ENCODE data around the gene ADGRG7. TPM values are rescaled to one million over a fixed set of nuclear protein-coding genes. Genes with fewer than 3 reads are reported as not detected.

Gene ADGRG7
- polyA plus RNA-seq, 2 of the 4 experiments (the other 2 are of a cell fraction) = 0.09 TPM; not detected in 1

DNA sequence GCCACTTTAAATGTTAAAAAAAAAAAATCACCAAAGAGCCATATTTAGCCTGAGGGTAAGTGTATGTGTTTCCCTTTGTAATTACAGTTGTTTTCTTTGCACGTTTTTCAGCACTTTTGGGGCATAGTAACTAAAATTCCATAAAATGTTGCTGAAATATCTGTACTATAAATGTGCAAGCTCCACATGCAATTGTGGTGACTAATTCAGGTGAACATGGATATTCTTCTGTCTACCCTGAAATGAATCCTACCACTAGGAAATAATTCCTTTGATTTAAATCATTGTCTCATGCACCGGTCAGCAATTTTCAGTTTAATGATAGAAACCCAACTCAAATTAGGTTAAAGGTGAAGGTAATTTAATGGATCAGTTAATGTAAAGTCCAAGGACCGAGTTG lies 86.8 kb downstream of the ADGRG7 start:
- no peak for FAIRE-seq
- ChIA-PET POLR2A (no interaction called here), CTCF (interaction anchor here (0.7 kb wide), 1 partner anchor 21 kb away, joined by 3 read pairs; no protein-coding TSS in a partner anchor)
- TF ChIP-seq MAFK (IDR thresholded peaks at IDR 0.05; ENCODE audit: partially characterized antibody) (peak; percentile 29), HOXA7 (CRISPR knock-in tag; IDR thresholded peaks at IDR 0.05) (no peak), ZFP36 (IDR thresholded peaks at IDR 0.05; ENCODE audit: borderline replicate concordance, partially characterized antibody) (no peak), TFCP2L1 (CRISPR knock-in tag; IDR thresholded peaks at IDR 0.05) (no peak), SREBF2 (IDR thresholded peaks at IDR 0.05) (no peak), RARB (CRISPR knock-in tag; IDR thresholded peaks at IDR 0.05) (no peak), ZNF302 (CRISPR knock-in tag; IDR thresholded peaks at IDR 0.05) (no peak), JUN (IDR thresholded peaks at IDR 0.05) (no peak)
- no peak for ATAC-seq
- Histone ChIP-seq H3K4me3 (no peak overlapping the region), H3K9me3 (no peaks in the 10 kb centered on the region), H3K4me1 (no peaks in the 10 kb centered on the region), H3K4me2 (no peak overlapping the region), H3K27ac (no peak overlapping the region)
- DNase-seq (ENCODE audit: low read depth in 1 of 2, low spot score in 1 of 2) = no peak
- WGBS (ENCODE audit: missing lambda C conversion rate) = 35% methylated on average over 3 of the region's 3 CpGs

DNA sequence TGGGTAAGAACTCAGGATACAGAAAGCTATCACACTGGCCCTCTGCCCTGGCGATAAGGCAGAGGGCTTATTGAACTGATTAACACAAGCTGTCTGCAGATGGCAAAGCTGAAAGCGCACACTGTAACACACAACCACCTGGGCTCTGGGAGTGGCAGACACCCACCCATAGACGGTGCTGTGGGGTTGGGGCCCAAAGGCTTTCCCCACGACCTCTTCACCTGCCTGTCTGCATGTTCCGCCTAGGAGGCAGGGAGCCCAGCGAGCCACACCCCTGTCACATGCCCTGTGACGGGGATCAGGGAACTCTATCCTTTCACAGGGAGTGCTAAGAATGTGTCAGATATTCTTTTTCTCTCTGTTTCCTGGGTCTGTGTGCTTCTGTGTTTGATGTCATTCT lies 87.8 kb downstream of the ADGRG7 start:
- ChIA-PET POLR2A (interaction anchor here (1.1 kb wide), 1 partner anchor 12 kb away, joined by 3 read pairs; no protein-coding TSS in a partner anchor), CTCF (interaction anchor here (0.8 kb wide), 1 partner anchor 10 kb away, joined by 3 read pairs; no protein-coding TSS in a partner anchor)
- 70% methylated on average over 5 of the region's 7 CpGs for WGBS (ENCODE audit: missing lambda C conversion rate)
- no peaks in the 10 kb centered on the region for H3K4me1 ChIP-seq
- no peak for FAIRE-seq
- ATAC-seq = peak in 1 of 2 experiments; percentile 38; a peak in 2 of 6 replicates
- H3K27ac ChIP-seq = no peak overlapping the region
- TF ChIP-seq JUN (IDR thresholded peaks at IDR 0.05) (no peak), PHF8 (IDR thresholded peaks at IDR 0.05; ENCODE audit: borderline replicate concordance, low read depth) (no peak), FOSB (CRISPR knock-in tag; IDR thresholded peaks at IDR 0.05) (no peak), TFCP2L1 (CRISPR knock-in tag; IDR thresholded peaks at IDR 0.05) (no peak), ESRRA (IDR thresholded peaks at IDR 0.05; ENCODE audit: borderline replicate concordance, low read length) (no peak), MYC (IDR thresholded peaks at IDR 0.05; ENCODE audit: borderline replicate concordance, low read length) (no peak), FOXS1 (CRISPR knock-in tag; IDR thresholded peaks at IDR 0.05) (no peak), CHD4 (IDR thresholded peaks at IDR 0.05; ENCODE audit: borderline replicate concordance) (no peak), HOXB5 (CRISPR knock-in tag; IDR thresholded peaks at IDR 0.05) (no peak), CBX2 (IDR thresholded peaks at IDR 0.05; ENCODE audit: borderline replicate concordance, low read depth) (no peak), JUNB (IDR thresholded peaks at IDR 0.05) (no peak), CEBPB (IDR thresholded peaks at IDR 0.05) (no peak)
- TF ChIP-seq, protein P1, sequence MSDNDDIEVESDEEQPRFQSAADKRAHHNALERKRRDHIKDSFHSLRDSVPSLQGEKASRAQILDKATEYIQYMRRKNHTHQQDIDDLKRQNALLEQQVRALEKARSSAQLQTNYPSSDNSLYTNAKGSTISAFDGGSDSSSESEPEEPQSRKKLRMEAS (IDR thresholded peaks at IDR 0.05) = no peak
- TF ChIP-seq, protein P2, sequence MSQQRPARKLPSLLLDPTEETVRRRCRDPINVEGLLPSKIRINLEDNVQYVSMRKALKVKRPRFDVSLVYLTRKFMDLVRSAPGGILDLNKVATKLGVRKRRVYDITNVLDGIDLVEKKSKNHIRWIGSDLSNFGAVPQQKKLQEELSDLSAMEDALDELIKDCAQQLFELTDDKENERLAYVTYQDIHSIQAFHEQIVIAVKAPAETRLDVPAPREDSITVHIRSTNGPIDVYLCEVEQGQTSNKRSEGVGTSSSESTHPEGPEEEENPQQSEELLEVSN (IDR thresholded peaks at IDR 0.05; ENCODE audit: borderline replicate concordance, low read depth) = no peak
- TF ChIP-seq, protein P3, sequence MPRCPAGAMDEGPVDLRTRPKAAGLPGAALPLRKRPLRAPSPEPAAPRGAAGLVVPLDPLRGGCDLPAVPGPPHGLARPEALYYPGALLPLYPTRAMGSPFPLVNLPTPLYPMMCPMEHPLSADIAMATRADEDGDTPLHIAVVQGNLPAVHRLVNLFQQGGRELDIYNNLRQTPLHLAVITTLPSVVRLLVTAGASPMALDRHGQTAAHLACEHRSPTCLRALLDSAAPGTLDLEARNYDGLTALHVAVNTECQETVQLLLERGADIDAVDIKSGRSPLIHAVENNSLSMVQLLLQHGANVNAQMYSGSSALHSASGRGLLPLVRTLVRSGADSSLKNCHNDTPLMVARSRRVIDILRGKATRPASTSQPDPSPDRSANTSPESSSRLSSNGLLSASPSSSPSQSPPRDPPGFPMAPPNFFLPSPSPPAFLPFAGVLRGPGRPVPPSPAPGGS (IDR thresholded peaks at IDR 0.05) = no peak
- no peak overlapping the region for H3K4me3 ChIP-seq
- no peaks in the 10 kb centered on the region for H3K9me3 ChIP-seq
- no peak overlapping the region for H3K4me2 ChIP-seq
- DNase-seq (ENCODE audit: low read depth in 1 of 2, low spot score in 1 of 2) = no peak

DNA sequence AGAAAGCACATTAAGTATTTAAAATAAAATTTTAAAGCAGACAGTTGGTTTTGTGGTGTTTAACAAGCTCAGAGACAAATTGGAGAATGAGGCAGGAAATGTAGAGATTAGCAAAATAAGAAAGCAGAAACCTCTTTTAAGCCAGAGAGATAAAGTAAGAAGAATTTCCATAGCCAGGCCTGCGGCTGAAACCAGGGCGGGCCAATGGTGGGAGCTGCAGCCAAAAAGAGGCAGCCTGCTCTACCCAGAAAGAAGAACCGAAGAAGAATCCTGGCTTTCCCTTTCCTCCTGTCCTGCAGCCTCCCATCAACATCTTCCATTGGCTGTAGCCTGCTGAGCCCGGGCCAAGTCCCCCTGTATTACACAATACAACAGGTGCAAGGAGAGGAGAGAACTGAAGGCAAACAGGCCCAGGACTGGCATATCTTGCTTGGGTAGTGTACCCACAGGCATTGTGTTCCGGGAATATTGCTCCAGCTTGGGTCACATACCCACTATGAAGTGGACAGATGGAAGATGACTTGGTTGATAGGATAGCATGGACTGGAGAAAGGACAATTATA lies 88.4 kb downstream of the ADGRG7 start:
- Histone ChIP-seq H3K27ac (no peak overlapping the region), H3K4me3 (no peak overlapping the region), H3K9me3 (no peaks in the 10 kb centered on the region), H3K4me2 (no peak overlapping the region), H3K4me1 (no peaks in the 10 kb centered on the region)
- DNase-seq (ENCODE audit: low read depth in 1 of 2, low spot score in 1 of 2) (no peak), ATAC-seq (no peak; a peak in 2 of 6 replicates), FAIRE-seq (no peak)
- CTCF ChIA-PET = interaction anchor here (0.8 kb wide), 1 partner anchor 9 kb away, joined by 3 read pairs; no protein-coding TSS in a partner anchor
- 68% methylated on average over 5 of the region's 5 CpGs for WGBS (ENCODE audit: missing lambda C conversion rate)
- POLR2A ChIA-PET = interaction anchor here (1.1 kb wide), 1 partner anchor 11 kb away, joined by 3 read pairs; no protein-coding TSS in a partner anchor
- no peak for TF ChIP-seq POLR2AphosphoS2 (conservative IDR thresholded peaks at IDR 0.05; ENCODE audit: low read length)
- no peak for TF ChIP-seq FOXS1 (CRISPR knock-in tag; IDR thresholded peaks at IDR 0.05)
- TF ChIP-seq GATA3 (IDR thresholded peaks at IDR 0.05; ENCODE audit: borderline replicate concordance) = no peak
- TF ChIP-seq JUNB (IDR thresholded peaks at IDR 0.05) = no peak
- no peak for TF ChIP-seq NFE2L2 (conservative IDR thresholded peaks at IDR 0.05; ENCODE audit: low read length)
- no peak for TF ChIP-seq FOSB (CRISPR knock-in tag; IDR thresholded peaks at IDR 0.05)
- TF ChIP-seq, protein P4, sequence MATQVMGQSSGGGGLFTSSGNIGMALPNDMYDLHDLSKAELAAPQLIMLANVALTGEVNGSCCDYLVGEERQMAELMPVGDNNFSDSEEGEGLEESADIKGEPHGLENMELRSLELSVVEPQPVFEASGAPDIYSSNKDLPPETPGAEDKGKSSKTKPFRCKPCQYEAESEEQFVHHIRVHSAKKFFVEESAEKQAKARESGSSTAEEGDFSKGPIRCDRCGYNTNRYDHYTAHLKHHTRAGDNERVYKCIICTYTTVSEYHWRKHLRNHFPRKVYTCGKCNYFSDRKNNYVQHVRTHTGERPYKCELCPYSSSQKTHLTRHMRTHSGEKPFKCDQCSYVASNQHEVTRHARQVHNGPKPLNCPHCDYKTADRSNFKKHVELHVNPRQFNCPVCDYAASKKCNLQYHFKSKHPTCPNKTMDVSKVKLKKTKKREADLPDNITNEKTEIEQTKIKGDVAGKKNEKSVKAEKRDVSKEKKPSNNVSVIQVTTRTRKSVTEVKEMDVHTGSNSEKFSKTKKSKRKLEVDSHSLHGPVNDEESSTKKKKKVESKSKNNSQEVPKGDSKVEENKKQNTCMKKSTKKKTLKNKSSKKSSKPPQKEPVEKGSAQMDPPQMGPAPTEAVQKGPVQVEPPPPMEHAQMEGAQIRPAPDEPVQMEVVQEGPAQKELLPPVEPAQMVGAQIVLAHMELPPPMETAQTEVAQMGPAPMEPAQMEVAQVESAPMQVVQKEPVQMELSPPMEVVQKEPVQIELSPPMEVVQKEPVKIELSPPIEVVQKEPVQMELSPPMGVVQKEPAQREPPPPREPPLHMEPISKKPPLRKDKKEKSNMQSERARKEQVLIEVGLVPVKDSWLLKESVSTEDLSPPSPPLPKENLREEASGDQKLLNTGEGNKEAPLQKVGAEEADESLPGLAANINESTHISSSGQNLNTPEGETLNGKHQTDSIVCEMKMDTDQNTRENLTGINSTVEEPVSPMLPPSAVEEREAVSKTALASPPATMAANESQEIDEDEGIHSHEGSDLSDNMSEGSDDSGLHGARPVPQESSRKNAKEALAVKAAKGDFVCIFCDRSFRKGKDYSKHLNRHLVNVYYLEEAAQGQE (IDR thresholded peaks at IDR 0.05) = no peak
- no peak for TF ChIP-seq NR3C1 (IDR thresholded peaks at IDR 0.05)
- no peak for TF ChIP-seq EHMT2 (IDR thresholded peaks at IDR 0.05; ENCODE audit: low read depth)
- no peak for TF ChIP-seq MAZ (IDR thresholded peaks at IDR 0.05; ENCODE audit: borderline replicate concordance, low read depth, low read length)
- TF ChIP-seq CBX2 (IDR thresholded peaks at IDR 0.05; ENCODE audit: borderline replicate concordance, low read depth) = no peak
